Smooth muscle cell of the pulmonary artery (primary cell): Measurements from ENCODE around the gene FIZ1. TPM values are rescaled to one million over a fixed set of nuclear protein-coding genes. Genes with fewer than 3 reads are reported as not detected.

ENCODE experiments used
- total RNA-seq: library from RNA; depleted of rRNA; stranded (reverse); fragments of >200 nt; gene quantifications from 2 replicates; pipeline ENCODE4 v1.2.3, GENCODE V29; 2014

The FIZ1 gene, protein sequence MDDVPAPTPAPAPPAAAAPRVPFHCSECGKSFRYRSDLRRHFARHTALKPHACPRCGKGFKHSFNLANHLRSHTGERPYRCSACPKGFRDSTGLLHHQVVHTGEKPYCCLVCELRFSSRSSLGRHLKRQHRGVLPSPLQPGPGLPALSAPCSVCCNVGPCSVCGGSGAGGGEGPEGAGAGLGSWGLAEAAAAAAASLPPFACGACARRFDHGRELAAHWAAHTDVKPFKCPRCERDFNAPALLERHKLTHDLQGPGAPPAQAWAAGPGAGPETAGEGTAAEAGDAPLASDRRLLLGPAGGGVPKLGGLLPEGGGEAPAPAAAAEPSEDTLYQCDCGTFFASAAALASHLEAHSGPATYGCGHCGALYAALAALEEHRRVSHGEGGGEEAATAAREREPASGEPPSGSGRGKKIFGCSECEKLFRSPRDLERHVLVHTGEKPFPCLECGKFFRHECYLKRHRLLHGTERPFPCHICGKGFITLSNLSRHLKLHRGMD
- total RNA-seq = 3.8 and 5.0 TPM in 2 replicates

DNA sequence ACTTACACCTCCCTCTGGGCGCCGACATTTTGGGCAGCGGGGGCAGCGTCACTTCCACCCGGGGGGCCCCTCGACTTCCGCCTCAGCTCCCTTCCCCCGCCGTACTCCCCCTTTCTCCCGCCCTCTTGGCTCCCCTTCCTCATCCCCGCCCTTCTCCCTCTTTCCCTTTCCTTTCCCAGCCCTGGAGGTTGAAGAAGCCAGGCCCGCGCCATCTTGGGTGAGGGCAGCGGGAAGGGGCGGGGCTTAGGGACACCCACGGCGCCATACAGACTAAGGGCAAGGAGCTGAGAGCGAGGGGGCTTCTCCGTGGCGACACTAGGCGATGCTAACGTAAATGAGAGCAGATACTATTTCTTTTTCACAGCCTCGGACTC is at the start of gene FIZ1:
Gene FIZ1, minus strand, starts transcription at position 50 of the 374 bp plus-strand sequence. CDS start 1,652 bp downstream, outside the sequence.

DNA sequence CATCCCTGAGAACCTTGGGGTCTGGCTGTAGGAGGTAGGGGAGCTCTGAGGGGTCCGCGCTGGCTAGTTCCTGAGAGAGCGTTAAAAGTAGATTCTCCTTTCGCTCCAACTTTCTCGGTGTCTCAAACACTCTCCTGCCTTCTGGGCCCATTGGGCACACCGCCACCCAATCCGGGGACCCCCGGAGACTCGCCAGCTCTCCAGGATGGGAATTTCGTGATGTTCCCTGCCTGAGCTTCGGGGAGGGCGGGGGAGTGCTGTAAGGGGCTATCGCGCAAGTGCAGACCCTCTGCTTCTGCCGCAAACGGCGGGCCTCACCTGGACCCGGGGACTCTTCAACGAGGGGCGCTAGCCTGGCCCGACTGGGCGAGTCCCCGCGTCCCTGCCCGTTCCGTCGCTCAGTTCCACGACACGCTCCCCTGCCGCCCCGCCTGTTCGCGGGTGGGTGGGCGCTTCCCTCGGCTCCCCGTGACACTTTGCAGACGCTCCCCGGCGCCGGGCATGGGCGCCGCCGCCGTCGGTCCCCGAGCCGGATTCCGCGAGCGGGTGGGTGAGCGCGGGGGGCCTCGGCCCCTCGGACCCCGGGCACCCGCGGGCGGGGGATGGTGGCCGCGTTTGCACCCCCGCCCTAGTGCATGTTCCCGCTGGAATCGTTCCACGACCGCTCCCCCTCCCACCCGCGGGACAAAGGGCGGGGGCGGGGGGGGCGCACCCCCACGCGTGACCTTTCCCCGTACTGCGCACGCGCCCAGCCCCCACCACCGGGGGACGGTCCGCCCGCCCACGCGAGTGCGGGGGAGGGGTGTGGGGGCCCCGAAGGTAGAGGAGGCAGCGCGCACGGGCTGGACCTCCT is 48.6 kb upstream of the FIZ1 start, which contains the start of gene CCDC106:
Gene CCDC106, plus strand, starts transcription at position 481 of the 853 bp plus-strand sequence. CDS start 835 bp downstream, outside the sequence.

DNA sequence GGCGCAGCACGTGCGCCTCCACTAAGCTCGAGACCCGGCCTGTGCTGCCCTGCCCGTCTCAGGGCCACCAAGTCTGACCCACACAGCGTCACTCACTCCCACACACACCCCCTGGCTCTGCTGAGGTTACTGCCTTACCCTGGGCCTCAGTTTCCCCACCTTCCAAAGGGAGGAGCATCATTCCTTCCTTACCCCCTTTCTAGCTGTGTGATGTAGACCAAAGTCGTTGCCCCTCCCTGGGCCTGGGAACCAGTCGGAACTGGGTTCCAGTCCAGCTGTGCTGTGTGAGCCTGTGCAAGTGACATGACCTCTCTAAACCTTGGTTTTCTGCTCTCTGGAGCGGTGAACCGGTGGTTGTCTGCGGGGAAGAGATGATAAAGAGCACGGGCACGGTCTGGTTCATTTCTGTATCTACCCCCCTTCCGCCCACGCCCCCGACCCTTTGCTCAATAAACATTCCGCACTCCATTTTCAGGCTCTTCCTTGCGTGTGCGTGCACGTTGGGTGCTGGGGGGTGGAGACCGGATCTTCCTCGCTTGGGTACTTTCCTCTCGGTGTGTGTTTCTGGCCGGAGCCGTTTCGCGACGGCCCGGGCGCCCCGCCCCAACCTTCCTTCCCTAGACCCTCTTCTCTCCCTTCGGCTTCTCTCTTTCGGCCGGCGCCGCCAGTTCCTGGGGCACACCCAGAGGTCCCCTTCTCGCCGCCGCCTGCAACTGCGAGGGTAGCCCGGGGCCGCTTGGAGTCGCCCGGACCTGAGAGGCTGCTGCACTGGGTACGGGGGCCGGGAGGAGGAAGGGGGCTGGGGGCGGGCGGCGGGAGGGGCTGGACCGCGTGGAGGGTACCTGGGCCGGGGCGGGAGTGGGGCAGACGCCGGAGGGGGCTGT is 43.9 kb upstream of the FIZ1 start, which contains the start of gene ZNF581:
Gene ZNF581, plus strand, starts transcription at position 647 of the 884 bp plus-strand sequence. CDS start 923 bp downstream, outside the sequence.

DNA sequence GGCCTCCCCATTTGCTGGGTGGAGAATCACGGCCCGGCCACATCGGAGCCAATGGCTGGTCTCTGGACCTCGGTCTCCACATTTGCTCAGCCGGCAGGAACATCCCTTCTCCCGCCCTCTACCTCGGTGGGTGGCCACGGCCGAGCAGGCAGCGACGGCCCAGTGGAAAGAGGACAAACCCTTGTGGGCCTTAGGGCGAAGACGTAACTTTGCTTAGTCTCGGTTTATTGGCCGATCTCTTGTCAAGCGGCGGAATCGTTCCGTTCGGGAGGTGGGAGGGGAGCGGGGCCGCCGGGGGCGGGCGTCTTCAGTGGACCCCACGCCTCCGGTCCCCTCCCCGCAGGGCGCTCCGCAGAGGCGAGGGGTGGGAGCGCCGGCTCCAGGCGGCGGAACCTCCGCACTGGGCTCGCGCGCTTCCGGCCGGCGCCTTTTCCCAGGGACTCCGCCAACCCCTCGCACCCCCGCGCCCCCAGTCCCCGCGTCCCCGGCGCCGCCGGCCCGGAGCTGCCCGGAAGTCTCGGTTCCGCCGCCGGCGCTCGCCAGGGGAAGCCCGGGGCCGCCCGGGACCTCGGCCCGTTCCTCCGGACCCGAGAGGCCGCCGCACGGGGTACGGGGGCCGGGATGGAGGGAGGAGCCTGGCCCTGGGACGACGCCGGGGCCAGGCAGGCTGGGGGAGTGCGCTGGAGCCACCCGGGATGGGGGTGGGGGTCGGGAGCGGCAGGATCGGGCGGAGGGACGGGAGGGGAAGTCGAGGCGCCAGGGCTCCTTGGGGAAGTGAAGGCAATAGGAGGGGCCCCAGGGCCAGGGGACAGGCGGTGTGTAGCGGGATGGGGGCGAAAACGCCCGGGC is 41.5 kb upstream of the FIZ1 start, which contains the start of gene ZNF580:
Gene ZNF580, plus strand, starts transcription at position 426 of the 849 bp plus-strand sequence. CDS start 1,507 bp downstream, outside the sequence.

DNA sequence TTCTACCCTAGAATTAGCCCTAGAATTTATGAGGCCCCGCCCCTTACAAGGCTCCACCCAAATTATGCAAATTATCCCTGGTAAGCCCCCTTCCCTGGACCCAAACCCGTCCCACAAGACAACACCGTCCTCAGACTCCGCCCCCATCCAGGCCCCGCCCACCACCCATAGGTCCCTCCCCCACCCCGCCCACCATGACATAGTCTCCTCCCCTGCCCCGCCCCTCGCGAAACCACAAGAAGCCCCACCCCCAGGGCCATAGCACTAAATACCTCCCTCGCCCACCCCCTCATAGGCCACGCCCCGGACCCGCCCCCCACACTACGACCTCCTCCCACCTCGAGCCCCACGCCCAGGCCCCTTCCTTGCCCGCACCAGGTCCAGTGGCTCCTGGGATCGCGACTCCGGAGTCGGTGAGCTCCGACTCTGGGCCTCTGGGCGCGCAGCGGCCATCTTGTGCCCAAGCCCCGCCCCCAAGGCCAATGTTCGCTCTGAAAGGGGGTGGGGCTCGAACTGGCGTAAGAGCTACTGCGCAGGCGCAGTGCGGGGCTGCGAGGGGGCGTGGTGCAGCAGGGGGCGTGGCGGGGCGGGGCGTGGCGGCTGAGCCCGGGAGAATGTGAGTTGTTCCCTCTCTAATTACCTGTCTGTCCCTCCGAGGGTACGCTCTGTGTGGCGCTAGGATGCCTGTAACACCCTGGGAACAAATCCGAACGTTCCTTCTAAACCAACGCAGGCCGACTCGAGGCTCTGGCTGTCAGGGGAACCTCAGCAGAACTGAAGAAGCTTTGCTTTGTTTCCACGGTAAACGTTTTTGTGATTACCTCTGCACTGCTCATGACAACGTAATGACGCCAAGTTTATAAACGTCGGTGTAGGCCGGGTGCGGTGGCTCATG is 25.0 kb upstream of the FIZ1 start, which contains the start of gene ZNF784:
Gene ZNF784, minus strand, starts transcription at position 458 of the 895 bp plus-strand sequence. Its CDS starts 5 bp downstream, at position 453.

DNA sequence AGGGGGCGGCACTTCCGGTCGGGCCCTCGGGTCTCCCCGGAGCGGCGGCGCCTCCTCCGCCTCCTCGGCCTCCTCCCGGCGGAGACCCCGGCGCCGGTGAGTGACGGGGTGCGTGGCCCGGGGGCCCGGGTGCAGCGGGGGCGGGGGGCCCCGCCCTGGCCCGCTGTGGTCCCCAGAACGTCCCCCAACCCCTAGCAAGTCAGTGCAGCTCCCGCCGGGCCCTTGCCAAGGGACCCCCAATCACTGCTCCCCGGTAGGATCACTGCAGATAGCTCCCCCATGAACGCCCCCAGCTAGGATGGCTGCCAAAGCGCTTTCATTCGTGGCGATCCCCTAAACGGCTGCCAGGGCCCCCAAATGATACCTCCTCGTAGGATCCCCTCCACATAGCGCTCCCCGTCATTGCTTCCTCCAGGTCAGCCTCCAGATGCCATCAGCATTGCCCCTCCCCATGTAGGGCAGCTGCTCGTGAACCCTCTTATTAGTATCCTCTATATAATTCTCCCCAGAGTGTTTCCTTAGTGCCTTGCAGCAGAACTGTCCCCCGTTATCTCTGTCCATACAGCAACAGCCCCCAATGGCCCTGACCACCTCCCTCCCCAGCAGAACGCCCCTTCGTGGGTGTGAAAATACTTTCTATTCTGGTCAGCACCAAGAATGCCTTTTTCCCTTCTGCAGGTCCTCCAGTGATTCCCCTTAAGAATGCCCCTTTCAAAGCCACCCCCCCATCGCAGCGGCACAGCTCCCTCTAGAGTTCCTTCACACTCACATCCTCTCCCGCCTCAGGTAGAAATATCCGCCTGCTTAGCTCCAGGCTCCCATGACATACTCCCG is 6.5 kb upstream of the FIZ1 start, which contains the start of gene ZNF865:
Gene ZNF865, plus strand, starts transcription at position 11 of the 834 bp plus-strand sequence. CDS start 7,972 bp downstream, outside the sequence.

DNA sequence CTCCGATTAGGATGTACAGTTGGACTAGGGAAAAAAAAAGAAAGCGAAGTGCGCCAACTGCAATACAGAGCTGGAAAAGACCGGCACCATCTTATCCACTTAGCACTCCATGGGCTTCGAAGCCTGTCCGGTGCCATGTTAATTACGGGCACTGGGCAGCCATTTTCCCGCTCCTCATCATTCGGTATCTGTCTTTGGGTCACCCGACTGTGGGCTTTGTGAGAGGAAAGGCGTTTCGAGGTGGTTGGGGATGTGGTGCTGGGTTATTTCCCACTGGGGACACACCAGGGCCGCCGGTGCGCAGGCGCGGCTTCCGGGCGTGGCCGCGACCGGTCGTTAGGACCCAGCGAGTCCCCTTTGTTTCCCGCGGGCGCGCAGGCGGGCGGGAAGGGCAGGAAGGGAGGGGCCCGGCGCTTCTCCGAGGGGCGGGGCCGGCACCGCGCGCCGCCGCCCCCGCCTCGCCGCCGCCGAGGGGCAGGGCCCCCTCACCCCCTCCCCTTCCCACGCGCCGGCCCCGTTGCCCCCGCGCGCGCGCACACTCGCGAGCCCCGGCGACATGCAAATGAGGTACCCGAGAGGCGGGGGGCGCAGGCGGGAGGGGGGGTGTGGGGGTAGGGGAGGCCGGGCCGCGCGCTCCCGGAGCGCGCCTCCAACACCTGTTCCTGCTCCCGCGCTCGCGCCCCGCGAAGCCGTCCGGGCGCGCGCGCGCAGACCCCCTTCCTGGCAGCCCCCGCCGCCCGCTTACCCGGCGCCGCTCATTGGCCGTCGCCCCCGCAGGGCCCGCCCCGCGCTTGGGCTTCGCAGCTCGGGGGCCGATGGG is 735 bp upstream of the FIZ1 start, which contains the start of gene ZNF524:
Gene ZNF524, plus strand, starts transcription at position 447 of the 820 bp plus-strand sequence. CDS start 1,825 bp downstream, outside the sequence.

DNA sequence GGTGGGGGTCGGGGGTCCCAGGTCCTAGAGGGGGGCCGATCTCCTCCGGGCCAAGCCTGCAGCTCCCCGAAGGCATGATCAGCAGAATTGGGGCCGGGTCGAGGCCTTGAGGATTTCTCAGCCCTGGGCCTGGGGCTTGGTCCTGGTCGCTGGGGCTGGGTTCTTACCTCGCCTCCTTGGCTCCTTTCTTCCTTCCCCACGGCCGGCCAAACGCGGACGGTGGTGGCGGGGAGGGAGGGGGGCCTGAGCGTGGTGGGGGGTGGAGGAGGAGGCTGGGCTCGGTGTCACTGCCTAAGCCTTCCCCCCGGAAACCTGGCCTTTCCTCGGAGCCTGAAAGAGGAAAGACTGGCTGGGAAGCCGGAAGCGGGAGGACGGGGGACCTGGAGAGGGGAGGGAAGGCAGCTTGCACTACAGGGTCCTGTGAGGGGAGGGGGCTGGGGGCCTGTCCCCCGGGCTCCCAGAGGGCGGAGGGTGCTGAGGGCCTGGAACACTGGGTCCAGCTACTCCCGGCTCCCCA is 18.6 kb downstream of the FIZ1 start, which contains the start of gene ZNF579:
Gene ZNF579, minus strand, starts transcription at position 221 of the 517 bp plus-strand sequence. CDS start 1,209 bp downstream, outside the sequence.

DNA sequence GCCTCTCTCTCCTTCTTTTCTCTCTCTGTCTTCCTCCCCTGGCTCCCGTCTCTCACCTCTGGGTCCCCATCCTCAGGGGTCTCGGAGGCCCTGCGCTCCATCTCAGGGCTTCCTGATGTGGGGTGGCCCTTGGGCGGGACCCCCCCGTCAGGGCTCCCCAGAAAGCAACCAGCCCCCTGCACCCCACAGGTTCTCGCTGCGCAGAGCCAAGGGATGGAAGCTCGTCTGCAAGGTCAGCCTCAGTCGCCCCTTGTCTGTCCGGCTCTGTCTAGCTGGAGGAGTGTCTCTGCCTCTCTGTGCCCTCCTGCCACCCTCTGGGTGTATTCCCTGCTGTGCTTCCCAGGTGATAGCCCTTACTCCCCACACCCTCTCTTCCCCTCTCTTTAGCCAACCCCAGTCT is 53.9 kb downstream of the FIZ1 start, which contains the start of gene SBK3:
Gene SBK3, minus strand, starts transcription at position 101 of the 400 bp plus-strand sequence. Its CDS starts 0 bp downstream, at position 101.

Other genes with a start within 250 kb of the FIZ1 start
- gene COX6B2, start 244.8 kb downstream of the FIZ1 start, total RNA-seq = not detected in 2 replicates
- gene GARIN5B, start 236.3 kb downstream of the FIZ1 start, total RNA-seq = 0.10 TPM in 1 of 2 replicates, not detected in the other
- 4.1 and 13.9 TPM in 2 replicates for gene IL11, start 229.1 kb downstream of the FIZ1 start, total RNA-seq
- not detected in 2 replicates for gene TMEM190, start 222.7 kb downstream of the FIZ1 start, total RNA-seq
- gene TMEM238, start 215.2 kb downstream of the FIZ1 start, total RNA-seq = 0.23 and 0.39 TPM in 2 replicates
- 184 and 218 TPM in 2 replicates for gene RPL28, start 213.6 kb downstream of the FIZ1 start, total RNA-seq
- 66.7 and 71.0 TPM in 2 replicates for gene UBE2S, start 191.7 kb downstream of the FIZ1 start, total RNA-seq
- not detected in 2 replicates for gene SHISA7, start 156.2 kb downstream of the FIZ1 start, total RNA-seq
- gene ISOC2, start 137.9 kb downstream of the FIZ1 start, total RNA-seq = 36.7 and 40.1 TPM in 2 replicates
- not detected in 2 replicates for gene C19orf85, start 134.8 kb downstream of the FIZ1 start, total RNA-seq
- 1.2 and 2.7 TPM in 2 replicates for gene ZNF628, start 122.9 kb downstream of the FIZ1 start, total RNA-seq
- gene NAT14, start 114.3 kb downstream of the FIZ1 start, total RNA-seq = 13.7 and 20.4 TPM in 2 replicates
- gene SSC5D, start 111.1 kb downstream of the FIZ1 start, total RNA-seq = 39.3 and 40.5 TPM in 2 replicates
- gene SBK2, start 62.4 kb downstream of the FIZ1 start, total RNA-seq = 0.13 TPM in 1 of 2 replicates, not detected in the other
- gene SBK3, start 54.0 kb downstream of the FIZ1 start, total RNA-seq = 0.07 TPM in 2 replicates
- gene ZNF579, start 18.7 kb downstream of the FIZ1 start, total RNA-seq = 4.1 and 9.1 TPM in 2 replicates
- 9.5 and 13.1 TPM in 2 replicates for gene ZNF524, start 771 bp upstream of the FIZ1 start, total RNA-seq
- gene ZNF865, start 6.1 kb upstream of the FIZ1 start, total RNA-seq = 2.5 and 5.1 TPM in 2 replicates
- 3.9 and 5.1 TPM in 2 replicates for gene ZNF784, start 25.0 kb upstream of the FIZ1 start, total RNA-seq
- gene ZNF580, start 41.5 kb upstream of the FIZ1 start, total RNA-seq = 7.1 and 8.8 TPM in 2 replicates
- gene ZNF581, start 44.1 kb upstream of the FIZ1 start, total RNA-seq = 16.6 and 24.6 TPM in 2 replicates
- 10.7 and 13.3 TPM in 2 replicates for gene CCDC106, start 48.7 kb upstream of the FIZ1 start, total RNA-seq
- 103 and 111 TPM in 2 replicates for gene U2AF2, start 55.5 kb upstream of the FIZ1 start, total RNA-seq
- gene EPN1, start 75.7 kb upstream of the FIZ1 start, total RNA-seq = 130 and 144 TPM in 2 replicates
- not detected in 2 replicates for gene NLRP9, start 138.9 kb upstream of the FIZ1 start, total RNA-seq
- gene RFPL4A, start 159.6 kb upstream of the FIZ1 start, total RNA-seq = not detected in 2 replicates
- not detected in 2 replicates for gene RFPL4AL1, start 169.6 kb upstream of the FIZ1 start, total RNA-seq
- not detected in 2 replicates for gene NLRP11, start 232.5 kb upstream of the FIZ1 start, total RNA-seq
- not detected in 2 replicates for gene NLRP4, start 237.0 kb upstream of the FIZ1 start, total RNA-seq